UCSD-AML1 (cell line): ENCODE results near the gene ERBB2.
"Not testable (repeated sequence)": the region's sequence is repeated elsewhere in the genome, so short reads cannot be mapped to it uniquely, and the experiment has no call there.

Source experiments
- DNase-seq: peaks from one replicate; lab custom pipeline; 2025; ENCODE audit not compliant: unreplicated experiment; lab: John Stamatoyannopoulos, UW

The ERBB2 gene

GRCh38 chr17:39722965-39723848, 23.3 kb downstream of the ERBB2 start:
- no peak for DNase-seq

- no peak for DNase-seq
Measured at GRCh38 chr17:39724731-39725130, 24.9 kb downstream of the ERBB2 start.

- not testable (repeated sequence) for DNase-seq
Measured at GRCh38 chr17:39725923-39726322, 26.1 kb downstream of the ERBB2 start.

- no peak for DNase-seq
Measured at GRCh38 chr17:39726617-39727016, 26.8 kb downstream of the ERBB2 start.

DNA sequence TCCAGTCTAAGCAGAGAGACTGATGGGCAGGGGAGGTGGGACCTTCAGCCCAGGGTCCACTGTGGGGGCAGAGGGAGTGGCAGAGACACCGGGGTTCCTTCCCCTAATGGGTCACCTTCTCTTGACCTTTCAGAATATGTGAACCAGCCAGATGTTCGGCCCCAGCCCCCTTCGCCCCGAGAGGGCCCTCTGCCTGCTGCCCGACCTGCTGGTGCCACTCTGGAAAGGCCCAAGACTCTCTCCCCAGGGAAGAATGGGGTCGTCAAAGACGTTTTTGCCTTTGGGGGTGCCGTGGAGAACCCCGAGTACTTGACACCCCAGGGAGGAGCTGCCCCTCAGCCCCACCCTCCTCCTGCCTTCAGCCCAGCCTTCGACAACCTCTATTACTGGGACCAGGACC, 27.7 kb downstream of the ERBB2 start:
- DNase-seq, result no peak

DNA sequence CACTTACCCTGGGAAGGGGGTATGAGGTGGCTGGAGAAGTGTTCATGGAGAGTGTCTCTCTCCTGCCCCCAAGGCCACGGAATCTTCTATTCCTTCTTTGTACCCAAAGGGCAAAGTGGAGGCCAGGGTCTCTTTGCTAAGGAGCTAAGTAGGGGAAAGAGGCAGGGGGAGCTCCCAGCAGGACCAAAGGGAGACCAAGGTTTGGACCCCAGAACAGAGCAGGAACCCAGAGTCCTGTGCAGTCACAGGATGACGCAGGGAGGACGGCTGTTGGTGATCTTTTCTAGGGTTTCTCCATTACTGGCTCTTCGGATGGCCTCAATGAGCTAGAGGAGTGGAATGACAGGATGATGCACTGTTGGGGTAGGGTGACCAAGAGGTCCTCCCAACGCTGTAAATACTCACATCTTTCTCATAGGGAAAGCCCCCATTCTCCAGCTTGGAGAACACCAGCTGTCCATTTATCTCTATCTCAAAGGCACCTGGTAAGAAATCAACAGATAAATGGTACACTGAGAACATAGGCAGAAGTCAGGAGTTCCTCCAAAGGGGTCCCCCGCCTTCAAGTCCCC, 29.5 kb downstream of the ERBB2 start:
- no peak for DNase-seq

DNA sequence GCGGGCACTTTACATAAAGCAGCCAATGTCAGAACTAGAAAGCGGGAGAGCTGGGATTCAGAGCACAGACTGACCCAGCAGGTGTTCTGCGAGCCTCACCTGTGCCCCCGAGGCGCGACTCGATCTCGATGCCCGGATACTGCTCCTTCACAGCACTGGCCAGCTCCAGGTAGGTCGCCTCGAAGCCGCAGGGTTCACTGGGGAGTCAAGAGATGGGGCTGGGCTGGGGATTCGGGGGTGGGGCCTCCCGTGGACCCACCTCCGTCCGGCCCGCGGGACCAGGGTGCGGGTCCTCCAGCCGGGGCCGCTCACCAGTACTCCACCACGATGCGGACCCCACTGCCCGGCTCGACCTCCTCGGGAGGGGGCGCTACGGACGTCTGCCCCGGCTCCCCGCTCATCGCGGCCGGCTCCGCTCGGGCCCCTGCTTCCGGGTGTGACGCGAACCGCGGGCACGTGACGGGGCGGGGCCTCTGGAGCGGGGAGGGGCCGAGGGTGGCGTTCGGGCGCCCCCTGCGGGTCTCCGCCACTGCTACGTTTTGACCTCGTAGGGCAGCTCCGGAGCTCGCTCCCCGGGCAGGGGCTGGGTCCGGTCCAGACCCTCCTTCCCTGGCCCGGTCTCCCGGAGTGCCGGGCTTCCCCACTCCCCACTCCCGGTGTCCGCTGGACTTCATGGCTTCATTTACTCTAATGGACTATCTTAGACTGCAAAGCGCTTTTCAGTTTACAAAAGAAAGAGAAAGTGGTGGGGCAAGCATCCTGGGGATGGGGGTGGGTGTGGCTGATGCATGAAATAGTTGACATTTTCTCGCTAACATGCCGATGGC, 30.4 kb downstream of the ERBB2 start, which contains the start of gene MIEN1:
Gene MIEN1 (minus strand): TSS at position 438 of the 827 bp plus-strand sequence. CDS start 37 bp downstream, at position 401.
- peak; percentile 93 for DNase-seq

- DNase-seq, result no peak
Measured at GRCh38 chr17:39732586-39732985, 32.7 kb downstream of the ERBB2 start.

GRCh38 chr17:39735882-39736281, 36.0 kb downstream of the ERBB2 start:
- no peak for DNase-seq

- no peak for DNase-seq
Measured at GRCh38 chr17:39736319-39737165, 36.7 kb downstream of the ERBB2 start.

GRCh38 chr17:39737206-39737759, 37.4 kb downstream of the ERBB2 start:
- DNase-seq, result no peak

- no peak for DNase-seq
Measured at GRCh38 chr17:39737760-39738567, 38.1 kb downstream of the ERBB2 start, which contains the start of gene GRB7. Gene GRB7 (plus strand): TSS chr17:39737938. CDS start chr17:39742302, 4,364 bp downstream.

DNA sequence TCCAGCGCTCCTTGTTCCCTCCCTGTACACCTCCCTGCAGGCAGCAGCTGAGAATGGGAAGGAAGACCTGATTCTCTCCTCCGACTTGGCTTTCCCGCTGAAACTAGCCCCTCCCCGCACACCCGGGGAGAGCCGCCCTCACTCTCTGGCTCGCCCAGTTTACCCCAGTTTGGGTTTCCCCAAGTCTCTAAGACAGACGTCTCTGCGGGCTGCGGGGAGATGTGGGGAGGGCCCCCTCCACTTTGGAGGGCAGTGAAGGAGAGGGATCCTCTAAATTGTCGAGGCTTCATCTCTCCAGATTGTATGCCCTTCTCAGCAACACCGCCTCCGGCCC, 38.7 kb downstream of the ERBB2 start:
- no peak for DNase-seq

- DNase-seq, result no peak
Measured at GRCh38 chr17:39738983-39739884, 39.4 kb downstream of the ERBB2 start.

DNA sequence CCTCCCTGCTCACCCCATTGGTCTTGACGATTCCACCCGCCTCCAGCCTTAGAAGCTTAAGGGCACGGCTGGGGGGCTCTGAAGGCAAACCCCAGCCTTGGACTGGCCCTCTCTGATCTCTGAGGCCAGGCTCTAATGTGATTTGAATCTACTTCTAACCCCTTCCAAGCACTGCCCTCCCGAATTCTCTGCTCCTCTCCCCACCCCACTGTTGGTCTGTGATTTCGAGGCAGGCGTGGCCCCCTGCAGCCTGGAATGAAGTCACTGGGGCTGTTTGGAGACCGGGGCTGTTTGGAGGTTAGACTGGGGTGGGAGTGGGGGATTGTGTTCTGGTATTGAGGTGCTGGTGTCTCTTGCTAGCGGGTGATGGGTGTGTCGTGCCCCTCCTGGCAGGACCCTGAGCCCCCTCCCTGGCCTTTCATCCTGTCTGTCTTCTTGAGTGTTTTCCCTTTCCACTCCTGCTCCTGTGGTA, 40.1 kb downstream of the ERBB2 start:
- DNase-seq, result no peak

DNA sequence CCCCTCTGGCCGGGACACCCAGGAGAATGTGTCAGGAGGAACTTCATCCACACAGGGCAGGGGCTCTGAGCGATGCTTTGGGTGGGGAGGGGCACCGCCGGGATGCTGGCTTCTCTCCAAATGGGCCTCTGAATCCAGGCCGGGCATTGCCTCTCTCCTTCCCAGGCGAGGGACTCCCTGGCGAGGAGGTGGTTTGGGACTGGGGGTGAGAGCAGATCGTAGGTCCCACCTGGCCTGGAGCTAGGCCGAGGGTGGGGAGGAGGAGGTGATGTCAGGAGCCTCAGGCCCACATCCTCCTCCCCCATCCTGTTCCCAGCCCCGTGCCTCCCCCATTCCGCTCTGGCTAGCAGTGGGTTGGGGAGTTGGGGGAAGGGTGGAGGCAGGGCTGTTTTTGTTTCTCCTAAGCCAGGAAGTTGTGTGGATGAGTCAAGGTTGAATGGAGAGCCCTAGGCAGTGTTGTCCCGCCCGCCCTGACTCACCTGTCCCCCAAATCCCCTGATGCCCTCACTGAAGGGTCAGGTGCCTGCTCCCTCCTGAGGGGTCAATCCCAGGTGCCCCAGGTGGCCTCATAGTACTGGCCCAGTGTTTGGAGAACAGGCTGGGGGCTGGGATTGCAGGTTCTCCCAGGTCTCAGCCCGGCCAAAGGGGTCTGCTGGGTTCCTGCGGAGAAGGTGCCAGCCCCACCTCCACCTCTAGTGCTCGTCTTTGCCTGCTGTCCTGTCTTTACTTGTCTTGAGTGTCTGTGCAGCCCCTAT, 40.7 kb downstream of the ERBB2 start:
- DNase-seq, result peak; percentile 74

- DNase-seq, result no peak
Measured at GRCh38 chr17:39742126-39742855, 42.4 kb downstream of the ERBB2 start.
